OCI-LY3 (cell line): ENCODE measurements around the gene TBX18.

Experiments used
- H2AFZ ChIP-seq: fragments of 200-600, 300-600 bp; shearing (Covaris generic); 2 replicates; pipeline ENCODE4 v1.6.0; 2014; ENCODE audit warnings: antibody characterized with exemption, low read depth, low read length
- H3K27ac ChIP-seq: fragments of 200-600, 300-600 bp; sonication (generic); 2 replicates; pipeline ENCODE4 v1.5.1; 2014; ENCODE audit warnings: mild to moderate bottlenecking, low read length, moderate library complexity, mixed read lengths
- H3K27me3 ChIP-seq: fragments of 200-600, 300-600 bp; sonication (generic); 2 replicates; pipeline ENCODE4 v1.6.1; 2014; ENCODE audit warnings: low read depth, low read length, mixed read lengths
- H3K36me3 ChIP-seq: fragments of 200-600, 300-600 bp; sonication (generic); replicated peaks from 2 replicates; pipeline ENCODE3; 2014; ENCODE audit warnings: low read depth, low read length, mixed read lengths
- H3K4me1 ChIP-seq: fragments of 300-600, 200-600 bp; sonication (generic); 2 replicates; pipeline ENCODE4 v1.6.1; 2014; ENCODE audit warnings: low read length, mixed read lengths
- H3K4me2 ChIP-seq: fragments of 200-600, 300-600 bp; sonication (generic); 2 replicates; pipeline ENCODE4 v1.6.1; 2014; ENCODE audit warnings: low read length, mixed read lengths
- H3K4me3 ChIP-seq: fragments of 300-600, 200-600 bp; sonication (generic); 2 replicates; pipeline ENCODE4 v1.5.1; 2014; ENCODE audit warnings: antibody characterized with exemption, mild to moderate bottlenecking, low read length, moderate library complexity
- H3K79me2 ChIP-seq: fragments of 300-600, 200-600 bp; shearing (Covaris generic); 2 replicates; pipeline ENCODE4 v1.6.1; 2014; ENCODE audit warnings: mild to moderate bottlenecking, low read length, mixed read lengths
- H3K9ac ChIP-seq: fragments of 300-600, 200-600 bp; shearing (Covaris generic); 2 replicates; pipeline ENCODE4 v1.6.0; 2014; ENCODE audit warnings: mild to moderate bottlenecking, low read length, moderate library complexity
- H3K9me3 ChIP-seq: fragments of 200-600, 300-600 bp; shearing (Covaris generic); 2 replicates; pipeline ENCODE4 v1.6.1; 2014; ENCODE audit warnings: low read length, mixed read lengths; ENCODE audit not compliant: insufficient read depth
- H4K20me1 ChIP-seq: fragments of 200-600, 300-600 bp; sonication (generic); 2 replicates; pipeline ENCODE4 v1.6.1; 2016; ENCODE audit warnings: low read length, mixed read lengths; ENCODE audit not compliant: insufficient read depth
- EZH2phosphoT487 ChIP-seq: fragments of 200-600 bp; shearing (Covaris generic); IDR thresholded peaks from 2 replicates; pipeline ENCODE4 v1.6.1; 2018; ENCODE audit warnings: antibody characterized with exemption, mixed run types, low read depth
- TF ChIP-seq, protein P1 (sequence below): fragments of 200-600, 300-600 bp; sonication (generic); IDR thresholded peaks from 2 replicates; pipeline ENCODE4 v1.5.1; 2014; ENCODE audit warnings: antibody characterized with exemption, low read length, low read depth

Gene TBX18

GRCh38 chr6:84764332-84765049 lies at the start of gene TBX18:
Gene TBX18, minus strand, starts transcription at chr6:84764598. Its CDS starts 417 bp downstream, at chr6:84764181.
- H3K4me2 ChIP-seq, result no peak within 1 kb of the TSS
- H4K20me1 ChIP-seq, result no peaks in the 10 kb centered on the region
- TF ChIP-seq EZH2phosphoT487, result no peak
- H3K9ac ChIP-seq, result no peak within 1 kb of the TSS
- peaks cover 11% of the 10 kb centered on the region; the same call in 1 of the 2 replicates for H3K9me3 ChIP-seq
- H3K4me1 ChIP-seq, result no peaks in the 10 kb centered on the region
- no peak within 1 kb of the TSS for H2AFZ ChIP-seq
- no peaks in the 10 kb centered on the region for H3K79me2 ChIP-seq
- no peak within 1 kb of the TSS for H3K27ac ChIP-seq
- H3K36me3 ChIP-seq, result no peaks in the 10 kb centered on the region
- H3K4me3 ChIP-seq, result no peak within 1 kb of the TSS
- H3K27me3 ChIP-seq, result no peaks in the 10 kb centered on the region

DNA sequence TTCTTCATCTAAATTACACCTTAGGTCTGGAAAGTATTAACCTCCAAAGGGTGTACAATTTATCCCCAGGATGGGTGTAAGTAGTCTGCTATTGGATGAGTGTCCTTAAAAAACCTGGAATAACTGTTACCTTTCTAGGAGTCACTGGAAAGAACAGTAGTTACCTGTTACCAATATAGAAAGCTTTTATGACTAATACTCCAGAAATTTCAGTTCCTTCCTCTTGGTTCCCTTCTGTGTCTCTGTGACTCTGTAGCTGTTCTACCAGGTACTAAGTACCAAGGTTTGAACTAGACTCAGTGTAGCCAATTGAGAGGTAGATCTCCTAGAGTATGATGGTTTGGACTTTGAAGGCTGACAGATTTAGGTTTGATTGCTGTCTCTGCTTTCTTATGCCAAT lies 47.0 kb upstream of the TBX18 start:
- H3K9ac ChIP-seq, result no peak overlapping the region
- H3K79me2 ChIP-seq, result no peaks in the 10 kb centered on the region
- no peak for TF ChIP-seq EZH2phosphoT487
- TF ChIP-seq, protein P1, sequence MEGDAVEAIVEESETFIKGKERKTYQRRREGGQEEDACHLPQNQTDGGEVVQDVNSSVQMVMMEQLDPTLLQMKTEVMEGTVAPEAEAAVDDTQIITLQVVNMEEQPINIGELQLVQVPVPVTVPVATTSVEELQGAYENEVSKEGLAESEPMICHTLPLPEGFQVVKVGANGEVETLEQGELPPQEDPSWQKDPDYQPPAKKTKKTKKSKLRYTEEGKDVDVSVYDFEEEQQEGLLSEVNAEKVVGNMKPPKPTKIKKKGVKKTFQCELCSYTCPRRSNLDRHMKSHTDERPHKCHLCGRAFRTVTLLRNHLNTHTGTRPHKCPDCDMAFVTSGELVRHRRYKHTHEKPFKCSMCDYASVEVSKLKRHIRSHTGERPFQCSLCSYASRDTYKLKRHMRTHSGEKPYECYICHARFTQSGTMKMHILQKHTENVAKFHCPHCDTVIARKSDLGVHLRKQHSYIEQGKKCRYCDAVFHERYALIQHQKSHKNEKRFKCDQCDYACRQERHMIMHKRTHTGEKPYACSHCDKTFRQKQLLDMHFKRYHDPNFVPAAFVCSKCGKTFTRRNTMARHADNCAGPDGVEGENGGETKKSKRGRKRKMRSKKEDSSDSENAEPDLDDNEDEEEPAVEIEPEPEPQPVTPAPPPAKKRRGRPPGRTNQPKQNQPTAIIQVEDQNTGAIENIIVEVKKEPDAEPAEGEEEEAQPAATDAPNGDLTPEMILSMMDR, result no peak
- no peak overlapping the region for H3K4me2 ChIP-seq
- no peaks in the 10 kb centered on the region for H4K20me1 ChIP-seq
- no peak overlapping the region for H2AFZ ChIP-seq
- H3K4me1 ChIP-seq, result peaks cover 7% of the 10 kb centered on the region
- H3K36me3 ChIP-seq, result no peaks in the 10 kb centered on the region
- no peaks in the 10 kb centered on the region for H3K27me3 ChIP-seq
- H3K27ac ChIP-seq, result no peak overlapping the region
- no peaks in the 10 kb centered on the region for H3K9me3 ChIP-seq
- H3K4me3 ChIP-seq, result no peak overlapping the region

- Histone ChIP-seq H3K9me3 (no peaks in the 10 kb centered on the region), H3K27ac (no peak overlapping the region), H4K20me1 (no peaks in the 10 kb centered on the region), H3K4me2 (no peak overlapping the region), H3K27me3 (no peaks in the 10 kb centered on the region), H3K9ac (no peak overlapping the region), H3K4me3 (no peak overlapping the region), H3K36me3 (no peaks in the 10 kb centered on the region), H3K4me1 (peaks cover 7% of the 10 kb centered on the region), H2AFZ (no peak overlapping the region), H3K79me2 (no peaks in the 10 kb centered on the region)
- TF ChIP-seq EZH2phosphoT487, result no peak
- TF ChIP-seq, protein P1, result no peak
These were observed 45.1 kb upstream of the TBX18 start for GRCh38 chr6:84809455-84809854.

- Histone ChIP-seq H3K9ac (no peak overlapping the region), H3K79me2 (no peaks in the 10 kb centered on the region), H3K27me3 (no peaks in the 10 kb centered on the region), H4K20me1 (no peaks in the 10 kb centered on the region), H3K4me1 (peaks cover 7% of the 10 kb centered on the region), H3K9me3 (no peaks in the 10 kb centered on the region), H2AFZ (no peak overlapping the region), H3K4me2 (no peak overlapping the region), H3K27ac (no peak overlapping the region), H3K4me3 (no peak overlapping the region), H3K36me3 (no peaks in the 10 kb centered on the region)
- no peak for TF ChIP-seq EZH2phosphoT487
- TF ChIP-seq, protein P1, result no peak
These were observed 44.2 kb upstream of the TBX18 start for GRCh38 chr6:84808491-84809061.
